Right lobe of liver (tissue), 6 donors: ENCODE measurements around the gene ZNRD2. TPM values are rescaled to one million over a fixed set of nuclear protein-coding genes. Genes with fewer than 3 reads are reported as not detected.

Source experiments
- ATAC-seq, 4 donors: fragments of 200-7000 bp; cut with Tn5 transposase; one replicate each; pipeline ENCODE4 v1.9.1; 2020; ENCODE audit warnings: mild to moderate bottlenecking in 4 of 4, moderate library complexity in 4 of 4
- DNase-seq, 3 donors: peaks; one replicate each; pipeline ENCODE4 v3.0.0-alpha.2; 2020
- H3K27ac ChIP-seq, 3 donors: fragments of 200-600 bp; one replicate each; pipeline ENCODE4 v1.8.0; 2022
- H3K27me3 ChIP-seq, 2 donors: fragments of 200-600 bp; one replicate each; pipeline ENCODE4 v1.8.0; 2022
- H3K36me3 ChIP-seq, 4 donors: fragments of 200-600 bp; sonication (generic) in 1 of 4; one replicate each; pipeline versions ENCODE4 v1.5.1 to v1.8.0; 2017 to 2022; ENCODE audit warnings: control low read depth in 1 of 4
- H3K4me1 ChIP-seq, 4 donors: fragments of 200-600 bp; sonication (generic) in 1 of 4; one replicate each; pipeline versions ENCODE4 v1.5.1 to v1.8.0; 2017 to 2022; ENCODE audit warnings: control low read depth in 1 of 4
- H3K4me3 ChIP-seq, 3 donors: fragments of 200-600 bp; one replicate each; pipeline ENCODE4 v1.8.0; 2022
- H3K9me3 ChIP-seq, 4 donors: fragments of 200-600 bp; sonication (generic) in 1 of 4; one replicate each; pipeline versions ENCODE4 v1.5.1 to v1.8.0; 2017 to 2022; ENCODE audit warnings: control low read depth in 1 of 4
- POLR2A ChIP-seq: fragments of 450-650 bp; IDR thresholded peaks from one replicate; pipeline ENCODE4 v1.6.1; 2017; ENCODE audit warnings: antibody characterized with exemption, mild to moderate bottlenecking
- WGBS: methylation state at CpG from one replicate; pipeline ENCODE4 v1.1.6; 2018; ENCODE audit warnings: low coverage, low lambda C conversion rate; ENCODE audit not compliant: insufficient coverage; ENCODE audit errors: missing lambda C conversion rate; 5-methylcytosine and 5-hydroxymethylcytosine counted together
- intact Hi-C, 2 donors: fragments of 100-400 bp; cut with DNase I; formaldehyde crosslinking; loops; one replicate each; pipeline versions ENCODE4 v1.11.2 to v1.14.1; 2022
- small RNA-seq, 2 experiments: library from RNA; depleted of rRNA; stranded (forward); fragments of <200 nt; gene quantifications; one replicate each; pipeline ENCODE3, GENCODE V24; 2016
- total RNA-seq, 6 experiments: library from RNA; depleted of rRNA in 2 of 6; stranded (reverse); fragments of >200 nt in 2 of 6; fragmentation: NEBNext Ultra II Directional in 3 of 6; extraction: Animal tissue kit (Norgen Biotek cat#: 25700) in 3 of 6; gene quantifications; one replicate each; pipeline versions ENCODE4 v1.1.0 to v1.2.4, GENCODE V29; 2016 to 2023
- TF ChIP-seq, protein P1 (sequence below), 4 donors: fragments of 200-600 bp in 3 of 4; fragments of 450-650 bp in 1 of 4; IDR thresholded peaks; one replicate each; pipeline versions ENCODE4 v1.5.1 to v1.8.0; 2016 to 2022; ENCODE audit warnings: antibody characterized with exemption in 4 of 4, mild to moderate bottlenecking in 2 of 4
- donor health status: DM: no; HTN: yes; CAD: no.
- donor health status: DM: no; HTN: no; CAD: no.
- donor health status: DM: no; HTN: no; CAD: no.
- donor health status: DM: no; HTN: yes; CAD: no.
- donor health status: DM: no; HTN: yes; CAD: no.

ZNRD2 gene
- total RNA-seq, 6 experiments from 2014 or later = 11.6 to 43.2 (median 16.5) TPM

DNA sequence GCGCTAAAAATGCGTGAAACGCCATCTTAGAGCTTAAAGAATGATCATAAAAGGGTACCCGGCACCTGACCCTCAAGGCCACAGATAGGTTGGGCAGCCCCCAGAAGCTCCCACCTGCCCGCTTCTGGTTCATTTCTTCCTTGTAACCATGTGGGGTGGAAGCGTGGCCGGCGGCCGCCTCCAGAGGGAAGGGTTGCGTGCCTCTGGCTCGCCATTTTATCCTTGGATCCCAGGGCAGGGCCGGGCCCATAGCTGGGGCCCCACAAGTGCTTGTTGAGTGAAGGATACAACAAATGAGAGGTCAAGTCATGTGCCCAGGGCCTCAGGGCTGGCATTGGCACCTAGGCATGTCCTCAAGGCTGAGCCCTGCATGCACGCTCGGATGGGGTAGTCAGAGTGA, 51.2 kb downstream of the ZNRD2 start:
- H3K27ac ChIP-seq = no peak overlapping the region
- TF ChIP-seq POLR2A = no peak
- TF ChIP-seq, protein P1, sequence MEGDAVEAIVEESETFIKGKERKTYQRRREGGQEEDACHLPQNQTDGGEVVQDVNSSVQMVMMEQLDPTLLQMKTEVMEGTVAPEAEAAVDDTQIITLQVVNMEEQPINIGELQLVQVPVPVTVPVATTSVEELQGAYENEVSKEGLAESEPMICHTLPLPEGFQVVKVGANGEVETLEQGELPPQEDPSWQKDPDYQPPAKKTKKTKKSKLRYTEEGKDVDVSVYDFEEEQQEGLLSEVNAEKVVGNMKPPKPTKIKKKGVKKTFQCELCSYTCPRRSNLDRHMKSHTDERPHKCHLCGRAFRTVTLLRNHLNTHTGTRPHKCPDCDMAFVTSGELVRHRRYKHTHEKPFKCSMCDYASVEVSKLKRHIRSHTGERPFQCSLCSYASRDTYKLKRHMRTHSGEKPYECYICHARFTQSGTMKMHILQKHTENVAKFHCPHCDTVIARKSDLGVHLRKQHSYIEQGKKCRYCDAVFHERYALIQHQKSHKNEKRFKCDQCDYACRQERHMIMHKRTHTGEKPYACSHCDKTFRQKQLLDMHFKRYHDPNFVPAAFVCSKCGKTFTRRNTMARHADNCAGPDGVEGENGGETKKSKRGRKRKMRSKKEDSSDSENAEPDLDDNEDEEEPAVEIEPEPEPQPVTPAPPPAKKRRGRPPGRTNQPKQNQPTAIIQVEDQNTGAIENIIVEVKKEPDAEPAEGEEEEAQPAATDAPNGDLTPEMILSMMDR (IDR thresholded peaks at IDR 0.05) = no peak
- DNase-seq = no peak
- no peaks in the 10 kb centered on the region for H3K9me3 ChIP-seq
- intact Hi-C loops = loop anchor here (10.0 kb wide), 3 partner anchors 83 to 203 kb away; no protein-coding TSS in a partner anchor
- no peak for ATAC-seq
- H3K27me3 ChIP-seq = no peaks in the 10 kb centered on the region
- H3K4me3 ChIP-seq = no peak overlapping the region
- H3K36me3 ChIP-seq = peaks cover 0 to 52% (median 14%) of the 10 kb centered on the region in 4 donors
- H3K4me1 ChIP-seq = peaks cover 0 to 7% (median 3%) of the 10 kb centered on the region in 4 donors
- WGBS = 98% methylated on average over 13 of the region's 14 CpGs

Small RNA genes within 50 kb of the gene (small RNA-seq; reads per million reads assigned to genes)
- 0 reads per million in 2 experiments for gene AP001362.1

Other genes starting within 250 kb of the ZNRD2 start
- gene DPF2, start 236.6 kb upstream of the ZNRD2 start, total RNA-seq = 10 to 100 TPM; 11.1 to 21.7 (median 19.4) TPM
- gene TIGD3, start 215.7 kb upstream of the ZNRD2 start, total RNA-seq = under 1 TPM in 3 of 6 experiments, not detected in 3; 0.10 to 0.28 (median 0.20) TPM
- gene SLC25A45, start 187.8 kb upstream of the ZNRD2 start, total RNA-seq = 10 to 100 TPM in 4 of 6 experiments, 1 to 10 TPM in 2; 7.5 to 17.5 (median 12.1) TPM
- 10 to 100 TPM in 4 of 6 experiments, 1 to 10 TPM in 2; 7.7 to 17.1 (median 14.3) TPM for gene FRMD8, start 183.8 kb upstream of the ZNRD2 start, total RNA-seq
- gene NEAT1, start 147.7 kb upstream of the ZNRD2 start, total RNA-seq = 1,000 to 10,000 TPM in 2 of 6 experiments, 100 to 1,000 TPM in 4; 202 to 1,225 (median 767) TPM
- gene MALAT1, start 71.4 kb upstream of the ZNRD2 start, total RNA-seq = 1,000 to 10,000 TPM; 2,716 to 5,163 (median 3,933) TPM
- 10 to 100 TPM; 51.3 to 82.3 (median 57.0) TPM for gene SCYL1, start 45.4 kb upstream of the ZNRD2 start, total RNA-seq
- 10 to 100 TPM; 26.6 to 94.1 (median 46.8) TPM for gene LTBP3, start 12.1 kb upstream of the ZNRD2 start, total RNA-seq
- 10 to 100 TPM; 12.8 to 20.6 (median 14.6) TPM for gene FAM89B, start 2.1 kb downstream of the ZNRD2 start, total RNA-seq
- 10 to 100 TPM; 10.0 to 29.9 (median 13.7) TPM for gene EHBP1L1, start 5.6 kb downstream of the ZNRD2 start, total RNA-seq
- gene KCNK7, start 25.3 kb downstream of the ZNRD2 start, total RNA-seq = under 1 TPM in 1 of 6 experiments, not detected in 5; 0.31 TPM
- gene MAP3K11, start 43.7 kb downstream of the ZNRD2 start, total RNA-seq = 10 to 100 TPM; 48.3 to 67.1 (median 60.9) TPM
- gene PCNX3, start 45.3 kb downstream of the ZNRD2 start, total RNA-seq = 10 to 100 TPM; 11.2 to 32.9 (median 12.4) TPM
- gene SIPA1, start 67.6 kb downstream of the ZNRD2 start, total RNA-seq = 10 to 100 TPM; 21.1 to 34.1 (median 25.3) TPM
- 10 to 100 TPM; 27.8 to 51.1 (median 41.9) TPM for gene RELA, start 92.4 kb downstream of the ZNRD2 start, total RNA-seq
- gene KAT5, start 141.8 kb downstream of the ZNRD2 start, total RNA-seq = 10 to 100 TPM; 17.8 to 30.4 (median 24.0) TPM
- 10 to 100 TPM; 16.8 to 39.1 (median 26.1) TPM for gene RNASEH2C, start 150.3 kb downstream of the ZNRD2 start, total RNA-seq
- 10 to 100 TPM in 3 of 6 experiments, 1 to 10 TPM in 3; 5.0 to 13.5 (median 9.7) TPM for gene AP5B1, start 210.5 kb downstream of the ZNRD2 start, total RNA-seq
- gene OVOL1, start 216.6 kb downstream of the ZNRD2 start, total RNA-seq = not detected